Activated naive CD4-positive, alpha-beta T cell treated with anti-CD3 and anti-CD28 coated beads, Interleukin-2, amount 50 U/mL, for 16 hours (primary cell): ENCODE results near the gene FLAD1.

Experiments
- DNase-seq: peaks from one replicate; pipeline ENCODE4 v3.0.0-alpha.2; 2020

FLAD1 gene

DNA sequence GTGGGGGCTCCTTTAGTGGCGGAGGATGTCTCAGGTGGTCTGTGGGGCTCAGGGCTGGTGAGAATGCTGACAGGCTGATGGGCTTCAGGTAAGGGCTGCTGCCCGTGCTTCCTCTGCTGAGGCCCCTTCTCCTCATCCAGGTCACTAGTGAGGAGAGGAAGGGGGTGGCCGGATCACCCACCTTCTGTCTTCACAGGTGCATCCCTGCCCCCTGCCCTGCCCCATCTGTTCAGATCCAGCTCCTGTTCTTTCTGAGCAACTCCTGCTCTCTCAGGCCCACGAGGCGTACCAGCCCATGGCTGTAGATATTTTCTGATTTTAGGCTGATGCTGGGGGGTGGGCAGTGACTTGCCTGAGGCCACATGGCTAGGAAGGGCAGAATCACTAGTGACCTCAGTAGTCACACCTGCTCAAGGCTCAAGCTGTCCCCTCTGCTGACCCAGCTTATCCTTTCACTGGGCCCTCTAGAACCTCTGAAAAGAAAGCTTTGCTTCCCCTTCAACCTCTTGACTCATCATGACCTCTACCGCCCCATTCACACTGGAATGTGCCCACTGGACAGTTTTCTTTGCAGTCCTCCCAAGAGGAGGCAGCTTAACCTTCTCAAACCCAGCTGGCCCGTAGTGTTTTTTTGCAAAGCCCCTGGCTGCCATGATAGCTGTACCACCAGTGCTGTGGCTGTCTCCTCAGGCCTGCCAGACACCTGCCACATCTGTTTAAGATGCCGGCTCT lies 35.6 kb downstream of the FLAD1 start:
- no peak for DNase-seq

DNA sequence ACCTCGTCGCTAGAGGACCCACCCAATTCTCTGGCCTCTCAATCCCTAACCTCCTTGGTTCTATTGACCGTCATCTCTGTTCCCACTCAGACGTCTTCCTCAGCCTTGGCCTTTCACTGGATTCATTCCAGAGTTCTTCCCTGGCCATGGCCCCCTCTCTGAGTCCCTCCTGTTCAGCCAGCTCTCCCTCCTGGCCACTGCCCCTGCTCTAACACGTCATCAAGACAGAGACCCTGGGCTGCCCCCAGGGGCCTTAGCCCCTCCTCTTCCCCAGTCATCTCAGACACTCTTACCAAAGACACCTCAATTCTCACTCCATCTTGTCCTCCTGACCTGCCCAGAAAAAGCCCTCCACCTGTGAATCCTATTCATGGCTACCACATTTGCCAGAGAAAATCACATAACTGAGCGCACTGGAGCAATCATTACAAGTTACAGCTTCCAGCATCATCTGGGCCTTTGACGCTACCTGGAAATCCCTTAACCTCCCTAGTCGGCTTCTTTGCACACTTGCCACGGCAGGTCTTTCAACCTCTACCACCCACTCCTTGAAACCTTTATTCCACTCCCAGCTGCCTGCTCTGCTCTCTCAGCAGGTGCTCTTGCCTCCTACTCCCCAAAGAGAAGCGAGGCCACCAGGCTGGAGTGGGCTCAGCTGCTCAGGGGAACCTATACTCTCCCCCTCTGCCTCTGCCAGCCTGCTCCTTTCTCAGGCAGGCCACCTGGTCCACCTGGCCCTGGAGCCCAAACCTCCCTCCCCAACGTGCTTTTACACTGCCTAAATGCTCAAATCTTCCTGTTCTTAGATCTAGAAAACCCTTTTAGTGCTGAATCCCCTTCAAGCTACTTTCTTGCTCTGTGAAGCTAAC lies 36.5 kb downstream of the FLAD1 start:
- DNase-seq: no peak

DNA sequence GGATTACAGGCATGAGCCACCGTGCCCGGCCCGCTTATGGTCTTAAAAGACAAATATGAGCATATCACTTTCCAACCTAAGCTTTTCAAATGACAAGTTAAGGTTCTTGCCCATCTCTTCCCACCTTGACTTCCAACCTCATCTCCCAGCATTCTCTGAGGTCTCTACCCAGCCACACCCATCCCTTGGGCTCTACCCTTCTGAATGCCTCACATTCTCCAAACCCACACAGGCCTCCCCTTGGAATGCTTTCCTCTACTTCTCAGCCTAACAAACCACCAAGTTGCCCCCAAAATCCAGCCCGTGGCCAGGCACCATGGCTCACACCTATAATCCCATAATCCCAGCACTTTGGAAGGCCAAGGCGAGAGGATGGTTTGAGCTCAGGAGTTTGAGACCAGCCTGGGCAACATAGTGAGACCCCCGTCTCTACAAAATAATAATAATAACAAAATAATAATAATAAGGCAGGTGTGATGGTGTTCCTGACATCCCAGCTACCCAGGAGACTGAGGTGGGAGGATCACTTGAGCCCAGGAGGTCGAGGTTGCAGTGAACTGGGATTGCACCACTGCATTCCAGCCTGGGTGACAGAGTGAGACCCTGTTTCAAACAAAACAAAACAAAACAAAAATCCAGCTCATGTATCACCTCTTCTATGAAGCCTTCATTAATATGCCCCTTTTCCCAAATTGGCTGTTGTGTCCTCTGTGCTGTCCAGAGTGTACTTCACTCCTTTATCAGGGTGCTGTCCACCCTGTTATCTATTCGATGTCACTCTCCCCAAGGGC lies 39.2 kb downstream of the FLAD1 start:
- no peak for DNase-seq

DNA sequence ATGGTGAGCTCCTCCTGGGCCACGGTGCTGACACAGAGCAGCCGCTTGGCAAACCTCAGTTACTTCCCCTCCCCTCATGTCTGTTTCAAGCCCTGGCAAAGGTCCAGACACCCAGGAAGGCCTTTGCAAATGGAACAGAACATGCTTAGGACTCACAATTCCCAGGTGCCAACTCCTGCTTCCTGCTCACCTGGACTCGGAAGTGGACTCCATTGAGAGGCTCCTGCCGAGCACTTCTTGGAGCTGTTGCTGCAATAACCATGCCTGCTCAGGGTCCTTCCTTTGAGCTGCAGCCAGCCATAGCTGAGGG lies 39.7 kb downstream of the FLAD1 start:
- DNase-seq: no peak

DNA sequence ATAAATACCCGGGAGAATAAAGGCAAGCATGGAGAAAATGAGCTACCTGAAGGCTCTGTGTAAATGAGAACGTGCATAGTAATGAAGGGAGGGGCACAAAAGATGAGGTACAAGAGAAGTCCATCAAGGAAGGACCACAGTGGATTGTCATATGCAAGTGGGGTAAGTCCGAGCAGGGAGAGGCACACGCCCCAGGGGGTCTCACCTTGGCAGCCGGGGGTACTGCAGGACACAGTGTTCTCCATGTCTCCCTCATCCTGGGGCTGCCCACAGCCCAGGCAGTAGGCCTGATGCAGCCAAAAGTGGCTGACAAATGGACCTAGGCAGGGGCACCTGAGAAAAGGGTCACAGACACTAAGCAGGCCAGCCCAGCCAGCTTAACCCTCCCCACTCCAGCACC lies 40.5 kb downstream of the FLAD1 start:
- no peak for DNase-seq

DNA sequence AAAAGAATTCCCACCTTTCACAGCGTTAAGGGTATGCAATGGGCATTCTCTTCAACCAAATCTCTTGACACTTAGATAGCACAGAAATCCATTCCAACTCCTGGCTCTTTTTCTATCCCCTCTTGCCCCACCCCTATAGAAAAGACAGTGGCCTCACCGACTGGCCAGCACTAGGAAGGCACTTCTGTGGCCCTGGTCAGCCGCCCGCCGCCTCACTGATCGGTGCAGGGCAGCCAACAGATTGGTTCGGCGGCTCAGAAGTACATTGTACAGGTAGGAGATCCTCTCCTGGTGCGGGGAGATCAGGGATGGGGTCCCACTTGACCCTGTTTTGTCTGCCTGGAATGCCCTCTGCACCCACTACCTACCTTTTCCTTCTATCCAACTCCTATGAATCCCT lies 41.2 kb downstream of the FLAD1 start:
- DNase-seq: no peak

DNA sequence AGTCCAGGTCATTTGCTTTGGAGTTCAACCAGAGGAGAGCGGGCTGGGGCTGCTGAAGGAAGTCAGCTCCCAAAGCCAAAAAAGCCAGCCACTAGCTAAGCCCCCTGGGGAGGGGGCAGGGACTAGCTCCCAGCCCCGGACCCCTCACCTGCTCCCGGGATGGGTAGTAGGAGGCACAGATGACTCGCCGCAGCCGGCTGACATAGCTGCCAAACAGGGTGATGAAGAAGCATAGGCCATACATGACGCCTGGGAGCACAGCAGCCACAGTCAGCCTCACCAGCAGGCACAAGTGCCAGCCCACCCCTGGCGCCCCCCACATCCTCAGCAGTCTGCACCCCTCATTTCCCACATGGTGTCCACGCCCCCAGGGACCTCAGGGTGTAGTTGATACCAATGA lies 43.0 kb downstream of the FLAD1 start:
- DNase-seq: no peak

DNA sequence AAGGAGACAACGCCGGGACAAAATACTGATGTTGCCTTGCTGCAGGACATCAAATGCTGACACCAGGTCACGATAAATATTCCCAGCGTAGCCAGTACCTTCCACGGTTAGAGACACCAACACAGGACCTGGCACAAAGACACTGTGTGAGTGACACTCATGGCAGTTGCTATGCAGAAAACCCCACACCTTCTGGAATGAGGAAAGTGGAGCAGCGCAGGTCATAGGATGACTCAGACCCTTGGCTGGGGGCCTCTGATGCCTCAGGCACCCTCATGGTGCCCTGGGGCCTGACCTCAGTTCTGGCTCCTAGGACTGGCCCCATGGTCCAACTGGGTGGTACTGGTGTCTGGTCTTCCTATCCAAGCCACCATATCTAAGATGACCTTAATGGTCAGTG lies 43.4 kb downstream of the FLAD1 start:
- DNase-seq: no peak

DNA sequence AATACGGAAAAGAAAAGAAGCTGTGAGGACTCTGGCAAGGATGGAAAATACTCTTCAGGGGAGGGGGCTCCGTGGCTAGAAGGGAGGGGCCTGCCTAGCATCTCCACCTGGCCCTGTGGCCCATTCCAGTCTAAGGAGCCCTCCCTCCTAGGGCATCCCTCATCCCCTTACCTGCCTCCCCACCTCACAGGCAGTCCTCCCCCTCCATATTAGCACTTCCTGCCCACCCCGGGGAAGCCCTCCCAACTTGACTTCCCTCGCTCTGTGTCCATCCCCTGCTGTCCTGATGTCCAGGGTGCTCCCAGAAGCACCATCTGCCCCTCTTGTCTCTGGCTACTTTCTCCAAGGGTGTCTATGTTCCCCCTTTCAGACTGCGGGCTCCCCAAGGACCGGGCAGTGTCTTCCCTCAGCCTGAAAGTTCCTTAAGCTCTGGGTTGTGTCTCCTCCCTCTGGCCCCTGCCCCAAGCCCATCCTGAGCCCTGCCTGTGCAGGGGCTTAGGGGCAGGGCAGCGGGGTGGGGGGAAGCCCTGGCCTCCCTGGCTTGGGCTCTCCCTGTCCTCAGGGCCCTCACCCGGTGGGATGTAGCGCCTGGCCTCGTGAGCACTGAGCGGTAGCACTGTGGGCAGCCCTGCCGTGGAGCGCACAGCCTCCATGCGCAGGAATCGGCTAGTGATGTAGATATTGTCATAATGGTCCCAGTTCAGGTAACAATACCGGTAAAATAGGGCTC lies 46.5 kb downstream of the FLAD1 start:
- no peak for DNase-seq

DNA sequence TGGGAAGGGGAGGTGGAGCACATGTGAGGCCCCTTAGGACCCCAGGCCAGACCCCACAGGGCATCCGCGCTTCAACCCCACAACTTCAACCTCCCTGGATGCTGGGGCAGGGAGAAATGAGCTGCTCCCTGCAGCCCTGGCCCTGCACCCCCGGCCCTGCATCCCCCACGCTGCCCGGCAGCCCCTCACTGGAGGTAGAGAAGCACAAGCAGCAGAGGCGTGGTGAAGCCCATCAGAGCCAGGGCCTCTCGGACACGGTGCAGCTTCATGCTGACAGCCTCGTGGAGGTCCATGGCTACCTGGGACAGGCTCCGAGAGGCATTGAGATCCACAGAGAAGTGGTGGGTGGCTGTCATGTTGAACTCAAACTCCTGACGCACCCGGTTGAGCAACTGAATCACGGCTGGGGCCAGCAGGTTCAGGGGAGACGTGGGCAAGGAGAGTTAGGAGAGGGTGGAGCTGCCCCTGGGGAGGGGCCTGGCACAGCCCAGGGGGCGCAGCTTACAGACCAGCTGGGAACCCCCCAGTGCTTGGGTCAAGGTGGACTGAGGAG lies 47.2 kb downstream of the FLAD1 start:
- DNase-seq: no peak

DNA sequence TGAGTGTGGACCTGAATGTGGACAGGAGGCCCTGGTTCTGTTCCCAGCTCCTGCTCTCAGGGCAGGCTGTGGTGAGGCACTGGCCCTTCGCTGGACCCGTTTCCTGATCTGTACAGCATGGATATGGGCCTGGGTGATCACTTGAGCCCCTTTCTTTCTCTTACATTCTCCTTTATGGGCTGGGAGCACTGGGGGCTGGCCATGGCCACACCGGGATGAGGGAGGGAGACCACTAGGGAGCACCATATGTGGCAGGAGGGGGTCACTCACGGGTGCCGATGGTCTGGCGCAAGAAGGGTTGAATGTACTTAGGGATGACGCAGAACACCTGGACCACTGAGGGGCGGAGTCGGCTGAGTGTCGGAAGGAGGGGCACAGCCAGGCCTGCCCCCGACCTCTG lies 47.8 kb downstream of the FLAD1 start:
- no peak for DNase-seq

DNA sequence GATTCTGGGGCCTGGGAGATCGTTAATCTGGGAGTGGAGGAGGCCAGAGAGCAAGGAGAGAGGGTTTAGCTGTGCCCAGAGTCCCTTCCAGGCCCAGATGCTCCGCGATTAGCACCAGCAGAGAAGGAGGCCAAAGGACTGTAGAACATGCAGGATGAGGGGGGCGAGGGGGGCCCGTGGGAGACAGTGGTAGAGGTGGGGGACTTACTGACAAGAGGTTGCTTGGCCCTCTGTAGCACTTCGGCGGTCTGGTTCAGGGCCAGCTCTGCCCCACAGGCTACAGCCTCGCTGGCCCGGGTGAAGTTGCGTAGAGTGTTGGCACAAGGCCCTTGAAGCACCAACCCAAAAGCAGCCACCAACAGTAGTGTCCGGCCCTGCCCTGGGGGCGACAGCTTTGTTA lies 49.7 kb downstream of the FLAD1 start:
- DNase-seq: no peak

DNA sequence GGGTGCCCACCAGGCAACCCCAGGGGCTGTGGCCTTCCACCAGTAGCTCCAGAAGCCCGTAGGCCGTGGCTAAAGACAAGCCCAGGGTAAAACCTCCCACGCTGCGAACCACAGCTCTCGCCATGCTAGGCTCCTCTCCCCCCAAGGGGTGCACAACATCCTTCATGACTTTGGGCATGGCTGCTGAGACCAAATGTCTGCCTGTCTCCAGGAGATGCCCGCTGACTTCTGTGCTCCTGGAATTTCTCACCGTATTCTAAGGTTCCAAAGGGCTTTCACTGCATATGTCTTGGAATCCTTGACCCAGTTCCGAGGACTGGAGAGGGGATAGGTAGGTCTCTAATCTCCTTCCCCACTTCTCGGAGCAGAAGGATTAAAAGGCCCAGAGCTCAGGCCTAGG lies 50.4 kb downstream of the FLAD1 start, which contains the start of the genes DCST1 and DCST2:
Gene DCST1 (plus strand): TSS at position 301 of the 400 bp plus-strand sequence. CDS start 213 bp downstream, outside the sequence.
Gene DCST2 (minus strand): TSS at position 258 of the 400 bp plus-strand sequence. CDS start 80 bp downstream, at position 178.
- DNase-seq: no peak

DNA sequence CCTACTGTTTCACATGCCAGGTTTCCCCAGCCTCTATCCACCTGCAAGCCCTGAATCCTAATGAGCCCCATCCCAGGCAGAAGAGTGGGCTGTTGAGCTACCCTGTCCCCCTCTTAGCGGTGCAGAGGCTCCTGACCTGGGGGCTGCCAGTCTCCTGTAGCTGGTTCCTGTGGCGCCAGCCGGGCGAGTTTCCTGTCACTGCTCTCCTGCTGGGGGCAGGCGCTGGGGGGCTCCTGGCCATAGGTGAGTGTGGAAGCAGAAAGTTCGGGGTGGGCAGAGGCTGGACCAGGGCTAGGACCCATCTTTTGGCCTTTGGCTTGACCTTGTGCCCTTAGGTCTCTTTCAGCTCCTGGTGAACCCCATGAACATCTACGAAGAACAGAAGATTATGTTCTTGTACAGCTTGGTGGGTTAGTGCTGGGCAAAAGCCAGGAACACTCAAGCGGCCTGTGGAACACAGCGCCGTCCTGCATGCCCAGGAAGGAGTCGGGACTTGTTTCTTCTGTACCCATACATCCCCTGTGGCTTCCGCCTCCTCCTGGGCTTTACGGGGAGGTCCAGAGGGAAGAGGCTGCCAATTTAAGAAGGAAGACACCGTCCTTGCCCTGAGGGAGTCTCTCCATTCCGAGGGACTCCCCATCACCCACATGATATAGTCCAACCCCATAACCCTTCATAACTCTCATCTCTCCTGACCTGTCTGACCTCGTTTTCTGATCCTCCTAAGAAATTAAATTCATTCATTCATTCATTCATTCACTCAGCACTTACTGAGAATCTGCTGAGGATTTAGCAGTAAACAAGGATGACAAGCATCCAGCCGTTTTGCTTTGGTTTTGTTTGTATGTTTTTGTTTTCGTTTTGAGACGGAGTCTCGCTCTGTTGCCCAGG lies 51.4 kb downstream of the FLAD1 start:
- DNase-seq: no peak

DNA sequence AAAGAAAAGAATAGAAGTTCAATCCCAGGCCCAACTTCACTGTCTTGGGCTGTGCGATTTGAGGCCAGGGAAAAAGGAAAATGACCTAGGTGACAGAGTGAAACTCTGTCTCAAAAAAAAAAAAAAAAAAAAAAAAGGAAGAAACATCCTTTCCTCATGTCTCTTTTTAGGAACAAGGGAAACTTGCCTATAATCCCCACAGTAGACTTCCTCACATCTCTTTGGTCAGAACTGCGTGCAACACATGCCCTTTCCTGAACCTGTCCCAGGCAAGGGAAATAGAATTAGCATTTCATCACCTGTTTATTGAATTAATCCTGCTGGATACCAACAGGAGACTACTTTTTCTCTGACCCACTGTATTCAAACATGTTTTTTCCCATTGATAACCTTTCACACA lies 52.8 kb downstream of the FLAD1 start:
- DNase-seq: no peak

DNA sequence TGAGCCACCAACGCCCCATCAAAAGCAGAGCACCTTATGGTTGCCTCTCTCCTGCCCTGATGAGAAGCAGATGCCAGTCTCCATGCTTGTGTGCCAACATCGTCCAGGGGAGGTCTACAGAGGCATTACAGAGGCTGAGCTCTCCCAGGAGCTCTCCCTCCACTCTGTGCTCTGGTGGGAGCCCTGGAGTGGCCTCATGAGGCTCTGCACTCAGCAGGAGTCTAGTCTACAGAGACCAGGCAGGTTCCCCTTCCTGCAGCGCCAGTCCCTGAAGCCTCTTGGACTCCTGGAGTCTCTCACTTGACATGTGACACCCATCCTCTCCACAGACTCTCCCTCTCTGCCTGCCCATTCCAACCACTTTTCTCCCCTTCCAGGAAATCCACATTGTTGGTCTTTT lies 53.9 kb downstream of the FLAD1 start:
- no peak for DNase-seq

DNA sequence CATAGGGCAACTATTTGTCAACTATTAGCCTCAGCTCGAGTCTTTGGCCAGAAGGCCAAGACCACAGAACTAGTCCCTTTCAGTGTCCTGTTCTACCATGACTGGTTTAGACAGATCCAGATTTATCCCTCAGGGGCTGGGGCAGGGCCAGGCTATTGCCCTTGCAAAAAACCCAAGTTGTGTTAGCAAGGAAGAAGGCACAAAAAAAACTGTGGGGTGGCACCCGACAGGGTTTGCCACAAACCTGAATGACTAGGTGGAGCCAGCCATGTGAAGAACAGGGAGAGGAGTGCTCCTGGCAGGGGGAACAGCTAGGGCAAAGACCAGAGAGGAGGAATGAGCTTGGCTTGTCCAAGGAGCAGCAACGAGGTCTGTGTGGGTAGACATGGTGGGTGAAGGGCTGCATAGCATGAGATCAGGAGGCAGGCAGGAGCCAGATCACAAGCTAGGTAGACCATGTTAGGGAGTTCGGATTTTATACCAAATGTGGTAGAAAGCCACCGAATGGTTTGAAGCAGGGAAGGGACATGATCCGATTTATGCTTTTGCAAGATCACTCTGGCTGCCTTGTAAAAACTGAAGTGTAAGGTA lies 54.8 kb downstream of the FLAD1 start:
- DNase-seq: no peak

DNA sequence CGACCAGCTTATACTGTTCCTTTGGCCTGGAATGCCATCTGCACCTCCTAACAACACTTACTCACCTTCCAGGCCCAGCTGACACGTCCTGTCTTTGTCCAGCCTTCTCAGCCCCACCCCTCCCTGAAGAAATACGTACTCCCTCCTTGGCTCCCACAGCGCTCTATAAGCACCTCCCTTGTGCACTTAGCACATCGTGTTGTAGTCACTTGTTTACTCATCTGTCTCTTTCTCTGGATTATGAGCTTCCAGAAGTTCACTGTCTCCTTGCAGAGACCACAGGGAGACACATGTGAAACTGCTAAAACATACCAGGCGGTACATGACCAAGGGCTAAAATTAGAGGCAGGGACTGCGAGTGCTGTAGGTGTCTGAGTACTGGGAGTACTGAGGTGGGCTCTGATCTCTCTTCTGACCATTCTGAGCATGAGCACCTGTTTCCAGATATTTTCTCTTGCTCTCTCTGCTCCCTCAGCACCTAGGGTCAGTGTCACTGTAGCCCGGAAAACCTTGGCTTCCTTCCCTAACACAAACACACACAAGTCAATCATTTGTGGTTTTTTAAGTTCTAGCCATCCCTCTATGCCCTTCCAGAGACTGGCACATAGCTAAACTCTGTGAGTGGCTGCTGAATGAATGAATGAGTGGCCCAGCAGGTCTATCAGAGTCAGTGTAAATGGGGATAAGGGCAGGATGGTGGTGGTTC lies 55.6 kb downstream of the FLAD1 start:
- DNase-seq: no peak

DNA sequence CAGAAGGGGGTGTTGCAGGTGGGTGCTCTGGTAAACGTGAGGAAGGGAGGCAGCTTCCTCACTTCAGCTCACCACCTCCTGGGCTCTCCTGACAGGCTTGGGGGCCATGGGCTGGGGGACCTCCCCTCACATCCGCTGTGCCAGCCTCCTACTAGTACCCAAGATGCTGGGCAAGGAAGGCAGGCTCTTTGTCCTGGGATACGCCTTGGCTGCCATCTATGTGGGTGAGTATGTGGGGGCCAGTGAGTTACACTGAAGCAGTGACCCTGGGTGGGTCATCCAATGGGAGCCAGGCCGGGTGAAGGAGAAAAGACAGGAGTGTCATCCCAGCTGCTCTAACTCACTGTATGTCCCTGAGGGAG lies 56.1 kb downstream of the FLAD1 start:
- DNase-seq: no peak

DNA sequence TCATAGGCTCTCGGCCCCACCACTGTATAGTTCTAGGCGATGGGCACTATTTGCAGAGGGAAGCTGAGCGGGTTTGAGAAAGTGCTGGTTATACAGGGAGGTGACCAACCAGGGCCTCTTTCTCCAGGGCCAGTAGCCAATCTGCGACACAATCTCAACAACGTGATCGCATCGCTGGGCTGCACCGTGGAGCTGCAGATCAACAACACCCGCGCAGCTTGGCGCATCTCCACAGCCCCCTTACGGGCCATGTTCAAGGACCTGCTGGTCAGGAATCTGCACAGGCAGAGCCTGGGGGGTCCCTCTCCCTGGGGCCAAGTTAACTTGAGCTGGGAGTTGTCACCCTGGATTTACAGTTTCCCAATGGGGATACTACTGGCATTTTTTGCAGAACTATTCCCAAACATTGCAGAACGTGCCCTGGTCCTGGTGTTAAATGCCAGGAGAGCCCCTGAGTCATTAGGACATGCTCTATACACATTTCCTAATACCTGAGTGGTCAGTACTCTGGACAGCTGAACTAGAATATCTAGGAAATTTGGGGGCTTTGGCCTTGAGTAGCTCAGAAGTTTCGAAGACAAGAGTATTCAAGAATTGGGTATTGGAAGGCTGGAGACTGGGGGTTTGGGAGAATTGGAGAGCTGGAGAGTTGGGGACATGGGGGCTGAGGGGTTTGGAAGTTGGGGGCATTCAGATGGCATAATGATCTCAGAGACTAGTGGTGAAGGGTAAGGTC lies 57.4 kb downstream of the FLAD1 start:
- no peak for DNase-seq
